Activated T-helper 9 cell treated with anti-CD3 and anti-CD28 coated beads, Interleukin-2, amount 50 U/mL, for 16 hours (primary cell): Measurements from ENCODE around the gene KLHDC4.
"Not testable (repeated sequence)": the region's sequence is repeated elsewhere in the genome, so short reads cannot be mapped to it uniquely, and the experiment has no call there.

ENCODE experiments used
- DNase-seq: peaks from one replicate; pipeline ENCODE4 v3.0.0-alpha.2; 2020; ENCODE audit warnings: low read depth

Gene KLHDC4

GRCh38 chr16:87788730-87789436 lies 23.1 kb upstream of the KLHDC4 start:
- DNase-seq: not testable (repeated sequence)

- DNase-seq: not testable (repeated sequence)
Observed at GRCh38 chr16:87787451-87788091, 21.8 kb upstream of the KLHDC4 start.

GRCh38 chr16:87784812-87785211 lies 19.0 kb upstream of the KLHDC4 start:
- DNase-seq: no peak

GRCh38 chr16:87782033-87782432 lies 16.2 kb upstream of the KLHDC4 start:
- no peak for DNase-seq

- DNase-seq: peak; percentile 31
Observed at GRCh38 chr16:87780385-87780989, 14.7 kb upstream of the KLHDC4 start.

- peak; percentile 91 for DNase-seq
Observed at GRCh38 chr16:87778830-87779579, 13.2 kb upstream of the KLHDC4 start.

GRCh38 chr16:87778476-87778829 lies 12.7 kb upstream of the KLHDC4 start:
- DNase-seq: no peak

GRCh38 chr16:87773836-87774235 lies 8.1 kb upstream of the KLHDC4 start:
- DNase-seq: not testable (repeated sequence)

- DNase-seq: not testable (repeated sequence)
Observed at GRCh38 chr16:87767456-87767855, 1.7 kb upstream of the KLHDC4 start.

- no peak for DNase-seq
Observed at GRCh38 chr16:87766485-87766797, 655 bp upstream of the KLHDC4 start.

- peak; percentile 32 for DNase-seq
Observed at GRCh38 chr16:87765473-87765775, 362 bp downstream of the KLHDC4 start.

- no peak for DNase-seq
Observed at GRCh38 chr16:87764600-87765472, 950 bp downstream of the KLHDC4 start.

- DNase-seq: no peak
Observed at GRCh38 chr16:87762620-87763019, 3.2 kb downstream of the KLHDC4 start.

GRCh38 chr16:87762071-87762571 lies 3.7 kb downstream of the KLHDC4 start:
- DNase-seq: no peak

GRCh38 chr16:87761060-87761459 lies 4.7 kb downstream of the KLHDC4 start:
- no peak for DNase-seq

- DNase-seq: no peak
Observed at GRCh38 chr16:87757841-87758426, 7.9 kb downstream of the KLHDC4 start.

GRCh38 chr16:87754535-87754934 lies 11.3 kb downstream of the KLHDC4 start:
- DNase-seq: no peak

GRCh38 chr16:87747626-87748414 lies 18.0 kb downstream of the KLHDC4 start:
- no peak for DNase-seq

GRCh38 chr16:87746178-87746577 lies 19.6 kb downstream of the KLHDC4 start:
- DNase-seq: no peak

GRCh38 chr16:87744750-87745514 lies 20.9 kb downstream of the KLHDC4 start:
- no peak for DNase-seq
